HuH-7 (cell line): ENCODE results near the gene FOXK1.

Source experiments
- DNase-seq: peaks from one replicate; pipeline ENCODE4 v3.0.0; 2011; ENCODE audit warnings: low spot score

FOXK1 gene

GRCh38 chr7:4765776-4766490, 83.8 kb downstream of the FOXK1 start:
- no peak for DNase-seq

GRCh38 chr7:4766666-4767519, 84.8 kb downstream of the FOXK1 start:
- no peak for DNase-seq

GRCh38 chr7:4768597-4769569, 86.8 kb downstream of the FOXK1 start:
- DNase-seq, result no peak

GRCh38 chr7:4769761-4770160, 87.7 kb downstream of the FOXK1 start:
- DNase-seq, result no peak

- no peak for DNase-seq
These were observed 88.8 kb downstream of the FOXK1 start for GRCh38 chr7:4770886-4771285.

GRCh38 chr7:4771737-4772136, 89.6 kb downstream of the FOXK1 start:
- no peak for DNase-seq

GRCh38 chr7:4772306-4772705, 90.2 kb downstream of the FOXK1 start:
- no peak for DNase-seq

- no peak for DNase-seq
These were observed 91.9 kb downstream of the FOXK1 start for GRCh38 chr7:4774007-4774406.

GRCh38 chr7:4774658-4775249, 92.7 kb downstream of the FOXK1 start:
- peak; percentile 62 for DNase-seq

GRCh38 chr7:4775250-4775847, 93.3 kb downstream of the FOXK1 start, which contains the start of gene AP5Z1:
TSS of gene AP5Z1 (plus strand) at chr7:4775623. CDS start at chr7:4775716, 93 bp downstream.
- DNase-seq, result peak; percentile 100

GRCh38 chr7:4775848-4776623, 93.9 kb downstream of the FOXK1 start:
- peak; percentile 39 for DNase-seq

- no peak for DNase-seq
These were observed 97.0 kb downstream of the FOXK1 start for GRCh38 chr7:4779118-4779517.

- DNase-seq, result no peak
These were observed 99.4 kb downstream of the FOXK1 start for GRCh38 chr7:4781366-4782069.

GRCh38 chr7:4782333-4783291, 100.5 kb downstream of the FOXK1 start:
- no peak for DNase-seq

- DNase-seq, result no peak
These were observed 101.2 kb downstream of the FOXK1 start for GRCh38 chr7:4783292-4783652.

GRCh38 chr7:4783762-4784351, 101.8 kb downstream of the FOXK1 start:
- DNase-seq, result no peak

GRCh38 chr7:4784799-4785198, 102.7 kb downstream of the FOXK1 start:
- no peak for DNase-seq

GRCh38 chr7:4785371-4785770, 103.3 kb downstream of the FOXK1 start:
- DNase-seq, result no peak
